Activated CD4-positive, CD25-positive, alpha-beta regulatory T cell treated with anti-CD3 and anti-CD28 coated beads, Interleukin-2, amount 50 U/mL, for 16 hours (primary cell): Measurements from ENCODE around the gene AJAP1.

Experiments used
- DNase-seq: peaks from one replicate; pipeline ENCODE4 v3.0.0-alpha.2; 2020; ENCODE audit warnings: low read depth, low spot score

The AJAP1 gene

GRCh38 chr1:4820543-4820942, 166.1 kb downstream of the AJAP1 start:
- no peak for DNase-seq

DNA sequence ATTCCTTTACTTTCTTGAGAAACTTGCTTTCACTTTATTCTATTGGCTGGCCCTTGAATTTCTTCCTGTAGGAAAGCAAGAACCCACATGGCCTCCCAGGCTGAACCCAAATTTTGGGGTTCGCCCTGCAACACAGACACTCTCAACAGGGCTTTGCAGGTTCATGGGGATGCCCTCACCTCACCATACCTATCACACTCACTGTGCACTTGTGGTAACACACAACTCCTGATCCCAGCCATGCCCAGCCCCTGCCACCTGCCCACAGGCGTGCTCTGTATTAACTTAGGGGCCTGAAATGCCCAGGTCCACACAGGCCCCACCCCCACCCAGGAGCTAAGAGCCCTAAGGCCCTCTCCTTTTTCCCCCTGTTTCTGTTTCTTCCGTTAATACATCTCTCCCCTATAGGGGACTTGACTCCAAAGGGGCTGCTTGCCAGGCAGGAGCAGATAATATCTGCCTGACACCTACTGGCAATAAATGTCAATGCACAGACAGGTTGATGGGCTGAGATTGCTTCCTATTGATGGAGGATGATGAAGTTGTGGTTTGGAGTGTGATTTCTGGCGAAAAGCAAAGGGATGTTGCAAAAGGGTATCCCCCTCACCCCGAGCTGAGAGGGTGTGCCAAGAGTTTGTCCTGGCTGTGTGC, 171.5 kb downstream of the AJAP1 start:
- DNase-seq, result no peak

GRCh38 chr1:4830707-4831106, 176.3 kb downstream of the AJAP1 start:
- DNase-seq, result no peak

GRCh38 chr1:4836574-4836973, 182.2 kb downstream of the AJAP1 start:
- DNase-seq, result no peak

DNA sequence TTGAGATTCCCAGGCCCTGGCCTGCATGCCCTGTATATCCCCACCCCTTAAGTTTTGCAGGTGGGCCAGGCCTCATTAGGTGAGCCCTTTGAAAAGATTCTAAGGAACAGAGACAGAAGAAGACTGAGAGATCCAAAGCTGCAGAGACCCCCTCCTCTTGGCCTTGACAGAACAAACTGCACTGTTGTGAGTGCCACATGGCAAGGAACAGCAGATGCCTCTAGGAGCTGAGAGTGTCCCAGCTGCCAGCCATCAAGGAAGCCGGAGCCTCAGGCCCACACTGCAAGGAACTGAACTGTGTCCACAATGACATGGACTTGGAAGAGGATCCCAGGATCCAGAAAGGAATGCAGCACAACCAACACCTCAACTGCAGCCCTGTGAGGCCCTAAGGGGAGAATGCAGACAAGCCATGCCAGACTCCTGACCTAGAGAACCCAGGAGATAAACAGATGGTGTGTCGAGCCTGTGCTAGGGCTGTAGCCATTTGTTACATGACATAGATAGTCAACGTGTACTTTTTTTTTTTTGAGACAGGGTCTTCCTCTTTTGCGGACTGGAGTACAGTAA, 182.7 kb downstream of the AJAP1 start:
- no peak for DNase-seq

- no peak for DNase-seq
These were observed 183.3 kb downstream of the AJAP1 start for GRCh38 chr1:4837752-4838151.

DNA sequence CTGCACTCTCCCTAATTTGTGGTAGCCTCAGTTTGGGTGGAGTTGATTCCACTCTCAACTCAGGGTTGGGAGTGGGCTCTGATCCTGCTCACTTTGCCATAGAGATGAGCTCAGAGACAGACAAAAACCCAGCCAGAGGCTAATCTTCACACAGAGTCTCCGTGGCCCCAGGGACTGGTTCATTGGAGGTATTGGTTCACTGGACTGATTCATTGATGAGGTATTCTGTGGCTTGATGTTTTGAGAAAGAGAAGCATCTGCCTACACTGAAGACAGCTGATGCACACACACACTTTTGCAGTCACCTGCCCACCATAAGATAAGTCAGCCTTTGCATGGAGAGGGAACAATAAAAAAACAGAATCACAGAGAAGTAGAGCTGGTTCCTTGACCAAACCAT, 183.8 kb downstream of the AJAP1 start:
- no peak for DNase-seq
